HCT116 (cell line): ENCODE data around the gene ORC3. TPM values are rescaled to one million over a fixed set of nuclear protein-coding genes. Genes with fewer than 3 reads are reported as not detected.

Source experiments
- ATAC-seq: fragments of 200-7000 bp; cut with Tn5 transposase; 2 replicates; pipeline ENCODE4 v1.9.1; 2020; ENCODE audit warnings: mild to moderate bottlenecking, moderate library complexity
- BruUV-seq: library from RNA; stranded (reverse); fragments of 400-500 nt; replicated peaks from 2 replicates; lab custom pipeline; 2021; lab: Mats Ljungman, UMichigan
- CTCF ChIA-PET: fragments of 300-600 bp; sonication (Branson Sonifier 250); formaldehyde crosslinking; loops from one replicate; lab custom pipeline; 2021; ENCODE audit warnings: antibody characterized with exemption; lab: Charles Lee
- POLR2A ChIA-PET: fragments of 300-600, 350-600 bp; sonication (Branson Sonifier 250); formaldehyde crosslinking; loops from one replicate; lab custom pipeline; 2021; ENCODE audit warnings: antibody characterized with exemption; lab: Charles Lee
- RAD21 ChIA-PET, 2 experiments: fragments of 300-600 bp; sonication (Branson Sonifier 250); formaldehyde crosslinking; loops; one replicate each; lab custom pipeline; 2023; ENCODE audit warnings: low total read pairs in 2 of 2; ENCODE audit not compliant: uncharacterized antibody in 2 of 2, unreplicated experiment in 2 of 2, low non-redundant PET in 1 of 2; lab: Charles Lee
- DNase-seq: peaks from one replicate; pipeline ENCODE4 v3.0.0-alpha.2; 2010; ENCODE audit warnings: low read depth, low spot score
- H2AFZ ChIP-seq: fragments of 200-600 bp; shearing (Covaris generic), sonication (generic); 2 replicates; pipeline ENCODE4 v1.6.1; 2017; ENCODE audit warnings: low read depth, mixed run types, mixed read lengths, antibody characterized with exemption, low read length; ENCODE audit not compliant: poor library complexity, severe bottlenecking
- H3K27ac ChIP-seq: 2 replicates; pipeline ENCODE4 v1.5.1; 2012; ENCODE audit warnings: low read depth, low read length
- H3K27me3 ChIP-seq: fragments of 200-600 bp; sonication (generic); 2 replicates; pipeline ENCODE4 v1.6.1; 2016; ENCODE audit warnings: mixed run types, low read length, mixed read lengths; ENCODE audit not compliant: insufficient read depth
- H3K36me3 ChIP-seq, 2 experiments: fragments of 200-500 bp in 1 of 2; fragments of 200-600 bp in 1 of 2; sonication (Bioruptor generic) in 1 of 2; sonication (generic) in 1 of 2; 2 replicates each; pipeline versions ENCODE4 v1.5.1 to v1.6.1; 2014 to 2016; ENCODE audit warnings: low read length in 2 of 2, inconsistent platforms in 1 of 2, mixed read lengths in 1 of 2, mixed run types in 1 of 2; ENCODE audit not compliant: insufficient read depth in 2 of 2, control insufficient read depth in 1 of 2
- H3K4me1 ChIP-seq, 2 experiments: fragments of 200-600 bp in 1 of 2; sonication (generic) in 1 of 2; 2 replicates each; pipeline versions ENCODE4 v1.5.1 to v1.6.1; 2012 to 2017; ENCODE audit warnings: low read length in 2 of 2, inconsistent platforms in 1 of 2, mild to moderate bottlenecking in 1 of 2, mixed read lengths in 1 of 2, mixed run types in 1 of 2, moderate library complexity in 1 of 2; ENCODE audit not compliant: insufficient read depth in 2 of 2, control insufficient read depth in 1 of 2
- H3K4me2 ChIP-seq: fragments of 200-600 bp; sonication (generic); 2 replicates; pipeline ENCODE4 v1.6.1; 2017; ENCODE audit warnings: mixed run types, low read length, mixed read lengths
- H3K4me3 ChIP-seq, 2 experiments: fragments of 200-600 bp in 1 of 2; sonication (generic) in 1 of 2; replicated peaks in 1 of 2; 2 replicates each; pipeline ENCODE4 v1.5.1; 2011 to 2016; ENCODE audit warnings: low read length in 2 of 2, control low read depth in 1 of 2, low read depth in 1 of 2, mild to moderate bottlenecking in 1 of 2, mixed read lengths in 1 of 2, mixed run types in 1 of 2
- H3K79me2 ChIP-seq: fragments of 200-600 bp; sonication (generic); 2 replicates; pipeline ENCODE4 v1.6.1; 2017; ENCODE audit warnings: mild to moderate bottlenecking, mixed run types, low read length, moderate library complexity, mixed read lengths; ENCODE audit not compliant: insufficient read depth
- H3K9ac ChIP-seq: fragments of 200-600 bp; sonication (generic); 2 replicates; pipeline ENCODE4 v1.6.1; 2016; ENCODE audit warnings: low read length, mixed read lengths
- H3K9me2 ChIP-seq: fragments of 200-600 bp; sonication (generic), shearing (Covaris generic); 2 replicates; pipeline ENCODE4 v1.6.1; 2017; ENCODE audit warnings: mixed run types, mild to moderate bottlenecking, moderate library complexity; ENCODE audit not compliant: insufficient read depth
- H3K9me3 ChIP-seq, 2 experiments: fragments of 200-500 bp in 1 of 2; fragments of 200-600 bp in 1 of 2; sonication (Bioruptor generic) in 1 of 2; sonication (generic) in 1 of 2; 2 replicates each; pipeline ENCODE4 v1.6.1; 2014 to 2017; ENCODE audit warnings: low read length in 2 of 2, mixed read lengths in 2 of 2, inconsistent platforms in 1 of 2, low read depth in 1 of 2, mild to moderate bottlenecking in 1 of 2, mixed run types in 1 of 2, moderate library complexity in 1 of 2; ENCODE audit not compliant: control insufficient read depth in 1 of 2, insufficient read depth in 1 of 2
- H4K20me1 ChIP-seq: fragments of 200-600 bp; sonication (generic), shearing (Covaris generic); 2 replicates; pipeline ENCODE4 v1.6.1; 2017; ENCODE audit warnings: mixed run types, mild to moderate bottlenecking, moderate library complexity; ENCODE audit not compliant: insufficient read depth
- ATF3 ChIP-seq: IDR thresholded peaks from 2 replicates; pipeline ENCODE4 v1.6.1; 2012
- CBX3 ChIP-seq: IDR thresholded peaks from 2 replicates; pipeline ENCODE4 v1.6.1; 2012; ENCODE audit warnings: low read depth
- CEBPB ChIP-seq: IDR thresholded peaks from 2 replicates; pipeline ENCODE4 v1.6.1; 2012; ENCODE audit warnings: low read depth
- CTCF ChIP-seq, 3 experiments: fragments of 200-600 bp in 1 of 3; sonication (generic) in 1 of 3; IDR thresholded peaks in 2 of 3; conservative IDR thresholded peaks in 1 of 3; 2 replicates each; pipeline ENCODE4 v1.5.1; 2012 to 2017; ENCODE audit warnings: low read depth in 2 of 3, low read length in 2 of 3, antibody characterized with exemption in 1 of 3, borderline replicate concordance in 1 of 3, control low read depth in 1 of 3, mild to moderate bottlenecking in 1 of 3, mixed read lengths in 1 of 3, mixed run types in 1 of 3, moderate library complexity in 1 of 3; ENCODE audit not compliant: insufficient read depth in 1 of 3
- EZH2 ChIP-seq: fragments of 200-600 bp; sonication (generic); IDR thresholded peaks from 2 replicates; pipeline ENCODE4 v1.6.1; 2017; ENCODE audit warnings: antibody characterized with exemption, mixed run types
- EZH2phosphoT487 ChIP-seq: fragments of 200-600 bp; IDR thresholded peaks from 2 replicates; pipeline ENCODE4 v1.6.1; 2018; ENCODE audit warnings: antibody characterized with exemption, borderline replicate concordance
- FOSL1 ChIP-seq: IDR thresholded peaks from 2 replicates; pipeline ENCODE4 v1.6.1; 2012; ENCODE audit warnings: low read depth
- JUND ChIP-seq: IDR thresholded peaks from 2 replicates; pipeline ENCODE4 v1.6.1; 2012
- RAD21 ChIP-seq: IDR thresholded peaks from 2 replicates; pipeline ENCODE4 v1.6.1; 2012; ENCODE audit warnings: low read depth, mild to moderate bottlenecking
- REST ChIP-seq: IDR thresholded peaks from 2 replicates; pipeline ENCODE4 v1.6.1; 2012; ENCODE audit warnings: low read depth
- SIN3A ChIP-seq: IDR thresholded peaks from 2 replicates; pipeline ENCODE4 v1.6.1; 2012; ENCODE audit warnings: low read depth
- SP1 ChIP-seq: IDR thresholded peaks from 2 replicates; pipeline ENCODE4 v1.6.1; 2012; ENCODE audit warnings: low read depth
- SRF ChIP-seq: IDR thresholded peaks from 2 replicates; pipeline ENCODE4 v1.6.1; 2012; ENCODE audit warnings: low read depth
- TCF7L2 ChIP-seq: IDR thresholded peaks from 2 replicates; pipeline ENCODE4 v1.7.0; 2011; ENCODE audit warnings: borderline replicate concordance, inconsistent platforms; ENCODE audit not compliant: insufficient read depth, insufficient read length; ENCODE audit errors: extremely low read depth
- ZFX ChIP-seq: fragments of 450-650 bp; IDR thresholded peaks from 2 replicates; pipeline ENCODE4 v1.6.1; 2017
- ZNF274 ChIP-seq: fragments of 200-500 bp; sonication (Bioruptor generic); IDR thresholded peaks from 2 replicates; pipeline ENCODE4 v1.6.1; 2014; ENCODE audit warnings: mild to moderate bottlenecking, low read depth, low read length, inconsistent platforms
- intact Hi-C: fragments of 100-400 bp; cut with micrococcal nuclease; formaldehyde crosslinking; loops from 2 replicates; pipeline ENCODE4 v1.10.0; 2022
- total RNA-seq: library from RNA; stranded (reverse); gene quantifications from one replicate; pipeline ENCODE4 v1.2.1, GENCODE V29; 2021; ENCODE audit not compliant: unreplicated experiment

The ORC3 gene
- total RNA-seq, 1 experiment from 2014 or later: 34.2 TPM

- no peaks in the 10 kb centered on the region for H3K27me3 ChIP-seq
- H3K4me2 ChIP-seq: no peak overlapping the region
- POLR2A ChIA-PET: no interaction called here
- RAD21 ChIA-PET: no interaction called here
- no peak overlapping the region for H3K27ac ChIP-seq
- DNase-seq (no peak), ATAC-seq (no peak)
- peaks cover 3 to 6% of the 10 kb centered on the region in 2 experiments; a peak in 3 of 4 replicates for H3K36me3 ChIP-seq
- CTCF ChIA-PET: no interaction called here
- no peak overlapping the region for H2AFZ ChIP-seq
- H3K9ac ChIP-seq: no peak overlapping the region
- no peaks in the 10 kb centered on the region for H4K20me1 ChIP-seq
- no peaks in the 10 kb centered on the region for H3K4me1 ChIP-seq
- no peaks in the 10 kb centered on the region for H3K9me3 ChIP-seq
- intact Hi-C loops: no loop called here
- BruUV-seq: no TSS peak
- H3K79me2 ChIP-seq: no peaks in the 10 kb centered on the region
- no peak for TF ChIP-seq CTCF (IDR thresholded peaks at IDR 0.05 in 2 of 3, conservative IDR thresholded peaks at IDR 0.05 in 1 of 3; ENCODE audit: borderline replicate concordance in 1 of 3, insufficient read depth in 1 of 3, low read depth in 2 of 3, low read length in 2 of 3)
- TF ChIP-seq ATF3: no peak
- no peak for TF ChIP-seq SRF
- no peak for TF ChIP-seq EZH2
- TF ChIP-seq RAD21: no peak
- TF ChIP-seq CEBPB: no peak
- no peak for TF ChIP-seq EZH2phosphoT487
- no peak for TF ChIP-seq JUND
- TF ChIP-seq ZNF274: no peak
- TF ChIP-seq TCF7L2: no peak
- no peak for TF ChIP-seq REST
- no peak for TF ChIP-seq FOSL1
- TF ChIP-seq ZFX: no peak
- TF ChIP-seq SIN3A: no peak
- TF ChIP-seq SP1: no peak
- TF ChIP-seq CBX3: no peak
- no peaks in the 10 kb centered on the region for H3K9me2 ChIP-seq
- no peak overlapping the region for H3K4me3 ChIP-seq
Observed at GRCh38 chr6:87618531-87618930, 28.6 kb downstream of the ORC3 start.
